Keratinocyte (primary cell): ENCODE measurements around the gene CPEB2. TPM values are rescaled to one million over a fixed set of nuclear protein-coding genes. Genes with fewer than 3 reads are reported as not detected.

Source experiments
- DNase-seq: peaks from one replicate; pipeline ENCODE4 v3.0.0-alpha.2; 2011; ENCODE audit warnings: low read depth, missing footprints, low spot score
- FAIRE-seq: peaks from 2 replicates; lab custom pipeline; 2011; peaks lifted over from hg19 to GRCh38; lab: Jason Lieb, UNC
- H2AFZ ChIP-seq: 2 replicates; pipeline ENCODE4 v1.6.0; 2012; ENCODE audit warnings: low read length, control low read depth, inconsistent platforms; ENCODE audit not compliant: control insufficient read depth
- H3K27ac ChIP-seq: 2 replicates; pipeline ENCODE4 v1.5.1; 2011; ENCODE audit warnings: low read length; ENCODE audit not compliant: control insufficient read depth, insufficient read depth
- H3K27me3 ChIP-seq: 3 replicates; pipeline ENCODE4 v1.6.0; 2011; ENCODE audit warnings: low read length; ENCODE audit not compliant: control insufficient read depth, insufficient read depth; ENCODE audit errors: extremely low read depth
- H3K36me3 ChIP-seq, 2 experiments: 2 replicates in 1 of 2; 3 replicates in 1 of 2; pipeline ENCODE4 v1.5.1; 2011; ENCODE audit warnings: low read length in 2 of 2, mild to moderate bottlenecking in 1 of 2; ENCODE audit not compliant: control insufficient read depth in 2 of 2, insufficient read depth in 2 of 2; ENCODE audit errors: extremely low read depth in 1 of 2
- H3K4me1 ChIP-seq: 3 replicates; pipeline ENCODE4 v1.5.1; 2011; ENCODE audit warnings: low read length; ENCODE audit not compliant: control insufficient read depth, insufficient read depth; ENCODE audit errors: extremely low read depth
- H3K4me2 ChIP-seq: 3 replicates; pipeline ENCODE4 v1.6.0; 2011; ENCODE audit warnings: low read depth, low read length; ENCODE audit not compliant: control insufficient read depth, insufficient read depth; ENCODE audit errors: extremely low read depth
- H3K4me3 ChIP-seq, 3 experiments: fragments of 200-600 bp in 1 of 3; sonication (generic) in 1 of 3; 2 replicates in 2 of 3; 3 replicates in 1 of 3; pipeline ENCODE4 v1.5.1; 2011 to 2016; ENCODE audit warnings: low read length in 3 of 3, mild to moderate bottlenecking in 3 of 3, control low read depth in 2 of 3, inconsistent platforms in 1 of 3, low read depth in 1 of 3, mixed read lengths in 1 of 3, mixed run types in 1 of 3, moderate library complexity in 1 of 3; ENCODE audit not compliant: control insufficient read depth in 2 of 3, insufficient read depth in 2 of 3; ENCODE audit errors: extremely low read depth in 1 of 3
- H3K79me2 ChIP-seq: 2 replicates; pipeline ENCODE4 v1.6.0; 2012; ENCODE audit warnings: low read length; ENCODE audit not compliant: control insufficient read depth, insufficient read depth
- H3K9ac ChIP-seq: 3 replicates; pipeline ENCODE4 v1.6.0; 2011; ENCODE audit warnings: low read length; ENCODE audit not compliant: control insufficient read depth, insufficient read depth; ENCODE audit errors: extremely low read depth
- H3K9me1 ChIP-seq: 3 replicates; pipeline ENCODE4 v1.6.0; 2011; ENCODE audit warnings: low read length; ENCODE audit not compliant: control insufficient read depth, insufficient read depth; ENCODE audit errors: extremely low read depth
- H3K9me3 ChIP-seq: 2 replicates; pipeline ENCODE4 v1.5.1; 2012; ENCODE audit warnings: low read depth, low read length; ENCODE audit not compliant: control insufficient read depth
- H4K20me1 ChIP-seq: 3 replicates; pipeline ENCODE4 v1.6.0; 2011; ENCODE audit warnings: low read length; ENCODE audit not compliant: control insufficient read depth, insufficient read depth; ENCODE audit errors: extremely low read depth
- CTCF ChIP-seq, 3 experiments: IDR thresholded peaks in 1 of 3; conservative IDR thresholded peaks in 1 of 3; optimal IDR thresholded peaks in 1 of 3; 2 replicates in 2 of 3; 3 replicates in 1 of 3; pipeline versions ENCODE3 to v1.5.1; 2011; ENCODE audit warnings: low read length in 3 of 3, mild to moderate bottlenecking in 3 of 3, moderate library complexity in 2 of 3, control low read depth in 1 of 3, inconsistent platforms in 1 of 3; ENCODE audit not compliant: insufficient read depth in 2 of 3; ENCODE audit errors: extremely low read depth in 1 of 3
- EZH2 ChIP-seq: IDR thresholded peaks from one replicate; pipeline ENCODE4 v1.6.1; 2012; ENCODE audit warnings: inconsistent platforms, mild to moderate bottlenecking, low read length, moderate library complexity
- dilution Hi-C: fragments of 300-500 bp; cut with MboI; formaldehyde crosslinking; loops from one replicate; pipeline ENCODE4 v1.7.0; 2020; ENCODE audit warnings: low sequenced_read_pairs; ENCODE audit not compliant: extremely low pct_ligation_motif_present
- polyA plus RNA-seq, 5 experiments: library from polyadenylated mRNA; depleted of rRNA in 3 of 5; stranded (reverse) in 3 of 5; stranded (forward) in 1 of 5; unstranded in 1 of 5; fragments of >200 nt; gene quantifications; 1 replicate in 1 of 5; 2 replicates in 3 of 5; 3 replicates in 1 of 5; pipeline versions ENCODE4 v1.2.1 to v1.2.3, GENCODE V29; 2011 to 2012; ENCODE audit warnings: missing spikeins in 2 of 5, low read depth in 1 of 5, low replicate concordance in 1 of 5

Gene CPEB2
- polyA plus RNA-seq, 1 donor (not counting 4 experiments of a cell fraction or from before 2014, with no cell fraction given) = 15.1 TPM

GRCh38 chr4:15003401-15003890 lies 1.2 kb downstream of the CPEB2 start:
- FAIRE-seq (no peak), DNase-seq (no peak)
- Histone ChIP-seq H3K27me3 (no peaks in the 10 kb centered on the region), H3K9ac (peak overlapping the region; percentile 96), H3K4me3 (peak overlapping the region; percentile 85 to 96 (median 88)), H4K20me1 (peaks cover 4% of the 10 kb centered on the region), H2AFZ (no peak overlapping the region), H3K79me2 (peaks cover 44% of the 10 kb centered on the region), H3K9me3 (no peaks in the 10 kb centered on the region), H3K36me3 (peaks cover 0 to 2% of the 10 kb centered on the region in 2 experiments), H3K4me2 (no peak overlapping the region), H3K9me1 (no peaks in the 10 kb centered on the region), H3K27ac (peak overlapping the region; percentile 98), H3K4me1 (peaks cover 14% of the 10 kb centered on the region)
- dilution Hi-C loops = no loop called here
- no peak for TF ChIP-seq CTCF (optimal IDR thresholded peaks at IDR 0.05 in 1 of 3, IDR thresholded peaks at IDR 0.05 in 1 of 3, conservative IDR thresholded peaks at IDR 0.05 in 1 of 3; ENCODE audit: extremely low read depth in 1 of 3, insufficient read depth in 2 of 3, low read length in 3 of 3)
- TF ChIP-seq EZH2 = no peak

DNA sequence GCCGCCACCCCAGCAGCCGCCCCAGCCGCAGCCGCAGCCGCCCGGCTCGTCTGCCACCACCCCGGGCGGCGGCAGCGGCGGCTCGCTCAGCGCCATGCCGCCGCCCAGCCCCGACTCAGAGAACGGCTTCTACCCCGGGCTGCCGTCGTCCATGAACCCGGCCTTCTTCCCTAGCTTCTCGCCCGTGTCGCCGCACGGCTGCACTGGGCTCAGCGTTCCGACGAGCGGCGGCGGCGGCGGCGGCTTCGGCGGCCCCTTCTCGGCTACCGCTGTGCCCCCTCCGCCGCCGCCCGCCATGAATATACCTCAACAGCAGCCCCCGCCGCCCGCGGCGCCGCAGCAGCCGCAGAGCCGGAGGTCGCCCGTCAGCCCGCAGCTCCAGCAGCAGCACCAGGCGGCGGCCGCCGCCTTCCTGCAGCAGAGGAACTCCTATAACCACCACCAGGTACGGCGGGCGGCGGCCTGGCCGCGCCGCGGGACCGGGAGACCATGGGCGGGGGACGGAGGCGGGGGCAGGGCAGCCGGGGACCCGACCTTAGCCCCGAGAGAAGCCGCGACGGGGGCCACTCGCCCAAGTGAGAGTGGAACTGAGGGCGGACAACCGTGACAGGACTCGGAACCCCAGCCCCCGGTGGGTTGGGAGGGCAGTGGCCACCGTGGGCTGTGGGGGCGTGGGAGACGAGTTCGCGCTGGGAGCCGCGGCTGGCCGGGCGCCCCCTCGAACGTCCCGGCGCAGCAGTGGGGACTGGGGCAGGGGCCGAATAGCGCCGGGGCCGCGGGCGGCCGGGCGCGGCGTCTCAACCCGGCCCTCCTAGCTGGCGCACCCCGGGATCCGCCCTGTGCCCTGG lies 1.8 kb downstream of the CPEB2 start:
- Histone ChIP-seq H3K27me3 (no peaks in the 10 kb centered on the region), H3K9me1 (no peaks in the 10 kb centered on the region), H3K27ac (peak overlapping the region; percentile 98), H4K20me1 (peaks cover 4% of the 10 kb centered on the region), H3K79me2 (peaks cover 48% of the 10 kb centered on the region), H3K4me1 (peaks cover 14% of the 10 kb centered on the region), H3K4me3 (peak overlapping the region; percentile 79 to 92 (median 85)), H2AFZ (no peak overlapping the region), H3K36me3 (peaks cover 0 to 5% of the 10 kb centered on the region in 2 experiments), H3K9me3 (no peaks in the 10 kb centered on the region), H3K9ac (peak overlapping the region; percentile 96), H3K4me2 (peak overlapping the region; percentile 94)
- TF ChIP-seq EZH2 = no peak
- no peak for TF ChIP-seq CTCF (optimal IDR thresholded peaks at IDR 0.05 in 1 of 3, IDR thresholded peaks at IDR 0.05 in 1 of 3, conservative IDR thresholded peaks at IDR 0.05 in 1 of 3; ENCODE audit: extremely low read depth in 1 of 3, insufficient read depth in 2 of 3, low read length in 3 of 3)
- DNase-seq = no peak
- no peak for FAIRE-seq
- dilution Hi-C loops = no loop called here
